K562 (cell line): ENCODE measurements around the gene NEDD4L. TPM values are rescaled to one million over a fixed set of nuclear protein-coding genes. Genes with fewer than 3 reads are reported as not detected.

Experiments
- ADNP ChIP-seq: fragments of 200-800 bp; sonication (Bioruptor generic); IDR thresholded peaks from 2 replicates; pipeline ENCODE4 v1.6.1; 2016; ENCODE audit warnings: missing genetic modification characterization, missing compliant biosample characterization
- ARID2 ChIP-seq: fragments of 450-650 bp; IDR thresholded peaks from 2 replicates; pipeline ENCODE4 v1.6.1; 2017; ENCODE audit warnings: antibody characterized with exemption, mild to moderate bottlenecking
- ARID3A ChIP-seq: IDR thresholded peaks from 2 replicates; pipeline ENCODE4 v1.6.1; 2012; ENCODE audit warnings: low read depth, low read length, improper control_type of control experiment, borderline replicate concordance
- BRF1 ChIP-seq: IDR thresholded peaks from 3 replicates; pipeline ENCODE4 v1.6.1; 2011; ENCODE audit warnings: borderline replicate concordance, mild to moderate bottlenecking; ENCODE audit not compliant: insufficient read length; ENCODE audit errors: extremely low read depth
- CREB3L1 ChIP-seq: fragments of 450-650 bp; IDR thresholded peaks from 2 replicates; pipeline ENCODE4 v1.6.1; 2014; ENCODE audit warnings: low read depth, mild to moderate bottlenecking, moderate library complexity, borderline replicate concordance
- EP300 ChIP-seq: IDR thresholded peaks from 2 replicates; pipeline ENCODE4 v1.6.1; 2012; ENCODE audit warnings: low read length, improper control_type of control experiment
- HMG20A ChIP-seq: fragments of 450-650 bp; formaldehyde crosslinking; conservative IDR thresholded peaks from 2 replicates; pipeline ENCODE4 v1.4.0; 2020; ENCODE audit warnings: mild to moderate bottlenecking, mixed read lengths
- HNRNPLL ChIP-seq: fragments of 200-400 bp; formaldehyde crosslinking; IDR thresholded peaks from 2 replicates; pipeline ENCODE4 v1.6.1; 2017; ENCODE audit warnings: low read length, low read depth, mild to moderate bottlenecking; ENCODE audit not compliant: poor library complexity, severe bottlenecking
- KAT2B ChIP-seq: IDR thresholded peaks from one replicate; pipeline ENCODE4 v1.6.1; 2012; ENCODE audit warnings: low read depth, mild to moderate bottlenecking, control low read depth, inconsistent platforms, low read length, moderate library complexity
- NBN ChIP-seq: fragments of 450-650 bp; IDR thresholded peaks from 2 replicates; pipeline ENCODE4 v1.6.1; 2016; ENCODE audit warnings: low read depth, mild to moderate bottlenecking
- NELFE ChIP-seq: IDR thresholded peaks from 2 replicates; pipeline ENCODE4 v1.6.1; 2011; ENCODE audit warnings: mild to moderate bottlenecking; ENCODE audit not compliant: insufficient read depth, insufficient read length
- PPARD ChIP-seq: fragments of 250-450 bp; sonication (Bioruptor Pico); IDR thresholded peaks from 2 replicates; pipeline ENCODE4 v1.8.0; 2022; ENCODE audit warnings: inconsistent platforms, mild to moderate bottlenecking, moderate library complexity
- TEAD2 ChIP-seq: fragments of 450-650 bp; IDR thresholded peaks from 2 replicates; pipeline ENCODE4 v1.6.1; 2016; ENCODE audit warnings: missing genetic modification characterization, control low read depth, missing compliant biosample characterization
- TFE3 ChIP-seq: fragments of 450-650 bp; formaldehyde crosslinking; IDR thresholded peaks from 2 replicates; pipeline ENCODE4 v1.4.0; 2020; ENCODE audit warnings: mild to moderate bottlenecking, mixed read lengths
- ZNF395 ChIP-seq: fragments of 200-800 bp; sonication (Bioruptor generic); IDR thresholded peaks from 2 replicates; pipeline ENCODE4 v1.6.1; 2017; ENCODE audit warnings: missing genetic modification characterization, missing compliant biosample characterization
- ZNF780A ChIP-seq: fragments of 250-450 bp; sonication (Bioruptor Pico); IDR thresholded peaks from 2 replicates; pipeline ENCODE4 v1.5.0; 2021; ENCODE audit warnings: mild to moderate bottlenecking
- polyA plus RNA-seq, 8 experiments: library from polyadenylated mRNA; depleted of rRNA in 4 of 8; stranded (reverse) in 5 of 8; unstranded in 3 of 8; fragments of >200 nt; fragmentation: Nextera tagmentation in 2 of 8; fragmentation: Illumina TruSeq in 1 of 8; extraction: Ambion mirVana in 2 of 8; extraction: Trizol in 1 of 8; gene quantifications; 2 replicates each; pipeline versions ENCODE4 v1.2.1 to v1.2.3, GENCODE V29; 2011 to 2014; ENCODE audit warnings: inconsistent platforms in 1 of 8, missing spikeins in 1 of 8
- total RNA-seq, 7 experiments: library from RNA; depleted of rRNA in 6 of 7; stranded (reverse); fragments of >200 nt in 6 of 7; fragmentation: Illumina TruSeq in 2 of 7; extraction: Trizol in 2 of 7; gene quantifications; 2 replicates each; pipeline versions ENCODE4 v1.2.1 to v1.2.3, GENCODE V29; 2011 to 2021; ENCODE audit warnings: low replicate concordance in 1 of 7
- TF ChIP-seq, protein P1 (sequence below), 2 experiments: IDR thresholded peaks; 2 replicates each; pipeline ENCODE4 v1.6.1; 2012; ENCODE audit warnings: improper control_type of control experiment in 2 of 2, low read depth in 2 of 2, low read length in 2 of 2, borderline replicate concordance in 1 of 2

NEDD4L gene
- total and polyA plus RNA-seq, 9 of the 15 experiments (the other 6 are each of a cell fraction or from before 2014, with no cell fraction given) = 8.1 to 33.4 (median 19.9) TPM

GRCh38 chr18:58078889-58079573 lies 35.0 kb downstream of the NEDD4L start (continued):
- TF ChIP-seq NELFE = no peak
- TF ChIP-seq, protein P1, sequence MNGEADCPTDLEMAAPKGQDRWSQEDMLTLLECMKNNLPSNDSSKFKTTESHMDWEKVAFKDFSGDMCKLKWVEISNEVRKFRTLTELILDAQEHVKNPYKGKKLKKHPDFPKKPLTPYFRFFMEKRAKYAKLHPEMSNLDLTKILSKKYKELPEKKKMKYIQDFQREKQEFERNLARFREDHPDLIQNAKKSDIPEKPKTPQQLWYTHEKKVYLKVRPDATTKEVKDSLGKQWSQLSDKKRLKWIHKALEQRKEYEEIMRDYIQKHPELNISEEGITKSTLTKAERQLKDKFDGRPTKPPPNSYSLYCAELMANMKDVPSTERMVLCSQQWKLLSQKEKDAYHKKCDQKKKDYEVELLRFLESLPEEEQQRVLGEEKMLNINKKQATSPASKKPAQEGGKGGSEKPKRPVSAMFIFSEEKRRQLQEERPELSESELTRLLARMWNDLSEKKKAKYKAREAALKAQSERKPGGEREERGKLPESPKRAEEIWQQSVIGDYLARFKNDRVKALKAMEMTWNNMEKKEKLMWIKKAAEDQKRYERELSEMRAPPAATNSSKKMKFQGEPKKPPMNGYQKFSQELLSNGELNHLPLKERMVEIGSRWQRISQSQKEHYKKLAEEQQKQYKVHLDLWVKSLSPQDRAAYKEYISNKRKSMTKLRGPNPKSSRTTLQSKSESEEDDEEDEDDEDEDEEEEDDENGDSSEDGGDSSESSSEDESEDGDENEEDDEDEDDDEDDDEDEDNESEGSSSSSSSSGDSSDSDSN (IDR thresholded peaks at IDR 0.05; ENCODE audit: borderline replicate concordance in 1 of 2, low read depth in 2 of 2, low read length in 2 of 2) = no peak
- TF ChIP-seq EP300 = peak; percentile 85
- no peak for TF ChIP-seq ZNF395 (CRISPR knock-in tag)
- no peak for TF ChIP-seq KAT2B
- TF ChIP-seq ARID2 = no peak
- TF ChIP-seq NBN = 0 out of 2 replicates have a peak, but pooled peaks have one; percentile 29
- TF ChIP-seq TFE3 (CRISPR knock-in tag) = no peak
- TF ChIP-seq ADNP (tag) = no peak
- no peak for TF ChIP-seq HMG20A (CRISPR knock-in tag)
- no peak for TF ChIP-seq CREB3L1
- no peak for TF ChIP-seq HNRNPLL
- TF ChIP-seq TEAD2 (tag) = no peak
- 0 out of 2 replicates have a peak, but pooled peaks have one; percentile 33 for TF ChIP-seq ARID3A
- no peak for TF ChIP-seq BRF1
- TF ChIP-seq ZNF780A (CRISPR knock-in tag) = no peak
- TF ChIP-seq PPARD (CRISPR knock-in tag) = no peak
